HepG2 (cell line): ENCODE measurements around the gene CTRL. TPM values are rescaled to one million over a fixed set of nuclear protein-coding genes. Genes with fewer than 3 reads are reported as not detected.
A peak's percentile ranks its signal among the peaks of the same experiment; 100 is the strongest.

Experiments used
- ETV6 ChIP-seq: sonication (generic); formaldehyde crosslinking; conservative IDR thresholded peaks from 2 replicates; pipeline ENCODE4 v1.4.0; 2020; ENCODE audit warnings: missing genetic modification reagents
- PITX1 ChIP-seq: sonication (generic); formaldehyde crosslinking; IDR thresholded peaks from 2 replicates; pipeline ENCODE4 v1.5.1; 2020; ENCODE audit warnings: mild to moderate bottlenecking, missing genetic modification reagents
- TBL1XR1 ChIP-seq: fragments of 150-350 bp; IDR thresholded peaks from 2 replicates; pipeline ENCODE4 v1.6.1; 2014; ENCODE audit warnings: borderline replicate concordance, low read length; ENCODE audit not compliant: partially characterized antibody
- ZNF331 ChIP-seq: sonication (generic); formaldehyde crosslinking; IDR thresholded peaks from 2 replicates; pipeline ENCODE4 v1.4.0; 2020; ENCODE audit warnings: missing genetic modification reagents
- ZNF460 ChIP-seq: sonication (generic); formaldehyde crosslinking; IDR thresholded peaks from 2 replicates; pipeline ENCODE4 v1.5.1; 2020; ENCODE audit warnings: missing genetic modification reagents, mild to moderate bottlenecking, borderline replicate concordance
- ZNF616 ChIP-seq: sonication (generic); formaldehyde crosslinking; IDR thresholded peaks from 2 replicates; pipeline ENCODE4 v1.5.0; 2020; ENCODE audit warnings: low read depth, mild to moderate bottlenecking, missing genetic modification reagents
- ZNF816 ChIP-seq: sonication (generic); formaldehyde crosslinking; IDR thresholded peaks from 2 replicates; pipeline ENCODE4 v1.8.0; 2022; ENCODE audit warnings: missing genetic modification reagents, mild to moderate bottlenecking, borderline replicate concordance
- polyA plus RNA-seq, 8 experiments: library from polyadenylated mRNA; depleted of rRNA in 3 of 8; stranded (reverse) in 7 of 8; unstranded in 1 of 8; fragments of >200 nt; fragmentation: Illumina TruSeq in 4 of 8; extraction: Trizol in 4 of 8; gene quantifications; 2 replicates each; pipeline versions ENCODE4 v1.2.1 to v1.2.3, GENCODE V29; 2011 to 2016; ENCODE audit warnings: low read depth in 4 of 8, missing spikeins in 1 of 8, mixed read lengths in 1 of 8; ENCODE audit not compliant: insufficient read depth in 1 of 8
- total RNA-seq, 5 experiments: library from RNA; depleted of rRNA; stranded (reverse); fragments of >200 nt; fragmentation: Illumina TruSeq; extraction: Trizol; gene quantifications; 2 replicates each; pipeline ENCODE4 v1.2.3, GENCODE V29; 2016; ENCODE audit warnings: low read depth in 1 of 5
- TF ChIP-seq, protein P1 (sequence below): sonication (generic); formaldehyde crosslinking; IDR thresholded peaks from 2 replicates; pipeline ENCODE4 v1.5.0; 2020; ENCODE audit warnings: missing genetic modification reagents, mild to moderate bottlenecking, borderline replicate concordance
- TF ChIP-seq, protein P2 (sequence below): IDR thresholded peaks from 2 replicates; pipeline ENCODE4 v1.6.1; 2016; ENCODE audit warnings: low read depth, missing genetic modification reagents, missing compliant biosample characterization
- TF ChIP-seq, protein P3 (sequence below): IDR thresholded peaks from 2 replicates; pipeline ENCODE4 v1.6.1; 2016; ENCODE audit warnings: missing biosample characterization, missing genetic modification reagents, low read depth
- TF ChIP-seq, protein P4 (sequence below): sonication (generic); formaldehyde crosslinking; IDR thresholded peaks from 2 replicates; pipeline ENCODE4 v1.5.1; 2020; ENCODE audit warnings: missing genetic modification reagents, mild to moderate bottlenecking, borderline replicate concordance
- TF ChIP-seq, protein P5 (sequence below): sonication (generic); formaldehyde crosslinking; IDR thresholded peaks from 2 replicates; pipeline ENCODE4 v1.9.0; 2021; ENCODE audit warnings: missing genetic modification reagents, borderline replicate concordance

Gene CTRL
- total and polyA plus RNA-seq, 2 of the 13 experiments (the other 11 are each of a cell fraction or from before 2014, with no cell fraction given), result 1.9 to 2.7 TPM

DNA sequence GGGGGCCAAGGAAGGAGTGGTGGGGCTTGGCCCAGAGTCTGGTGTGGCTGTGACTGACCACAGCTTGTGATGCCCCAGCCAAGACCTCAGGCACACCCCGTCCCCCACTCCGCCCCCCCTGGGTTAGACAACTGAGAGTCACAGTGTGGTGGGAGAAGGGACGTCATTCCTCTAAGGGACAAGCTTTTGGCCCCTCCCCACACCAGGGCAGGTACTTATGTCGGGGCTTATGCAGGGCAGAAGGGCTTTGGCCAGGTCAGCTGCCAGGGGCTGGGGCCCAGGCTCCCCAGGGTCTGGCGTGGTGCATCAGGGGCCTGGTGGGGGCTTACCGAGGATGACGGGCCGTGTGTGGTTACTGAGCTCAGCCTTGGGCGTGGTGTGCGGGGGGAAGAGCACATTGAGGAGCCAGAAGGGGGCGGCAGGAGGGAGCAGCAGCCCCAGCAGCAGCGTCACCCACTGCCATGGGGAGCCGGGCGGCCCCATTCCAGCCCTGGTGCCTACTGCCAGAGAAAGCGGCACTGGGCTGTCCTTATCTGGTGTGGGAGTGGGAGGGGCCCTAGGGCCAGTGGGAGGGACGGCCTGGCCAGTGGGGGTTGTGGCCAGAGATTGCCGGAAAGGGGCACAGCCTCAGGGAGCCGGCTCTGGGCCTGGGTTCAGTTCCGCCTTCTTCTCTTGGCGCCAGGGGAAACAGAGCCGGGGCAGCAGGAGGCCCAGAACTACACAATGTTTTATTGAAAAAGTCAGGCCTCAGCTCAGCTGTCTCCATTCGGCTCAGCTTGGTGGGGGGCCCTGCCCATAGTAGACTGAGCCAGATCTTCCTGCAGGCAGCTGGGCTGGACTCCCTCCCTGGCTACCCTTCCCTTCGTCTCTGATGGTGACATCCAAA is 12.2 kb upstream of the CTRL start, which contains the start of gene LCAT (continued):
- TF ChIP-seq, protein P1, sequence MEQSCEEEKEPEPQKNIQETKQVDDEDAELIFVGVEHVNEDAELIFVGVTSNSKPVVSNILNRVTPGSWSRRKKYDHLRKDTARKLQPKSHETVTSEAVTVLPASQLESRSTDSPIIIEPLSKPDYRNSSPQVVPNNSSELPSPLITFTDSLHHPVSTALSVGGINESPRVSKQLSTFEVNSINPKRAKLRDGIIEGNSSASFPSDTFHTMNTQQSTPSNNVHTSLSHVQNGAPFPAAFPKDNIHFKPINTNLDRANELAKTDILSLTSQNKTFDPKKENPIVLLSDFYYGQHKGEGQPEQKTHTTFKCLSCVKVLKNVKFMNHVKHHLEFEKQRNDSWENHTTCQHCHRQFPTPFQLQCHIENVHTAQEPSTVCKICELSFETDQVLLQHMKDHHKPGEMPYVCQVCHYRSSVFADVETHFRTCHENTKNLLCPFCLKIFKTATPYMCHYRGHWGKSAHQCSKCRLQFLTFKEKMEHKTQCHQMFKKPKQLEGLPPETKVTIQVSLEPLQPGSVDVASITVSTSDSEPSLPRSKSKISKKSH, result no peak
- TF ChIP-seq TBL1XR1 (peak; percentile 15), ZNF331 (peak; percentile 79; the same call in 1 of the 2 replicates), ETV6 (CRISPR knock-in tag) (no peak), ZNF816 (CRISPR knock-in tag) (0 out of 2 replicates have a peak, but pooled peaks have one; percentile 3), ZNF460 (no peak; the same call in 1 of the 2 replicates), PITX1 (CRISPR knock-in tag) (0 out of 2 replicates have a peak, but pooled peaks have one; percentile 36), ZNF616 (CRISPR knock-in tag) (peak; percentile 75; the same call in 1 of the 2 replicates)
- TF ChIP-seq, protein P2, sequence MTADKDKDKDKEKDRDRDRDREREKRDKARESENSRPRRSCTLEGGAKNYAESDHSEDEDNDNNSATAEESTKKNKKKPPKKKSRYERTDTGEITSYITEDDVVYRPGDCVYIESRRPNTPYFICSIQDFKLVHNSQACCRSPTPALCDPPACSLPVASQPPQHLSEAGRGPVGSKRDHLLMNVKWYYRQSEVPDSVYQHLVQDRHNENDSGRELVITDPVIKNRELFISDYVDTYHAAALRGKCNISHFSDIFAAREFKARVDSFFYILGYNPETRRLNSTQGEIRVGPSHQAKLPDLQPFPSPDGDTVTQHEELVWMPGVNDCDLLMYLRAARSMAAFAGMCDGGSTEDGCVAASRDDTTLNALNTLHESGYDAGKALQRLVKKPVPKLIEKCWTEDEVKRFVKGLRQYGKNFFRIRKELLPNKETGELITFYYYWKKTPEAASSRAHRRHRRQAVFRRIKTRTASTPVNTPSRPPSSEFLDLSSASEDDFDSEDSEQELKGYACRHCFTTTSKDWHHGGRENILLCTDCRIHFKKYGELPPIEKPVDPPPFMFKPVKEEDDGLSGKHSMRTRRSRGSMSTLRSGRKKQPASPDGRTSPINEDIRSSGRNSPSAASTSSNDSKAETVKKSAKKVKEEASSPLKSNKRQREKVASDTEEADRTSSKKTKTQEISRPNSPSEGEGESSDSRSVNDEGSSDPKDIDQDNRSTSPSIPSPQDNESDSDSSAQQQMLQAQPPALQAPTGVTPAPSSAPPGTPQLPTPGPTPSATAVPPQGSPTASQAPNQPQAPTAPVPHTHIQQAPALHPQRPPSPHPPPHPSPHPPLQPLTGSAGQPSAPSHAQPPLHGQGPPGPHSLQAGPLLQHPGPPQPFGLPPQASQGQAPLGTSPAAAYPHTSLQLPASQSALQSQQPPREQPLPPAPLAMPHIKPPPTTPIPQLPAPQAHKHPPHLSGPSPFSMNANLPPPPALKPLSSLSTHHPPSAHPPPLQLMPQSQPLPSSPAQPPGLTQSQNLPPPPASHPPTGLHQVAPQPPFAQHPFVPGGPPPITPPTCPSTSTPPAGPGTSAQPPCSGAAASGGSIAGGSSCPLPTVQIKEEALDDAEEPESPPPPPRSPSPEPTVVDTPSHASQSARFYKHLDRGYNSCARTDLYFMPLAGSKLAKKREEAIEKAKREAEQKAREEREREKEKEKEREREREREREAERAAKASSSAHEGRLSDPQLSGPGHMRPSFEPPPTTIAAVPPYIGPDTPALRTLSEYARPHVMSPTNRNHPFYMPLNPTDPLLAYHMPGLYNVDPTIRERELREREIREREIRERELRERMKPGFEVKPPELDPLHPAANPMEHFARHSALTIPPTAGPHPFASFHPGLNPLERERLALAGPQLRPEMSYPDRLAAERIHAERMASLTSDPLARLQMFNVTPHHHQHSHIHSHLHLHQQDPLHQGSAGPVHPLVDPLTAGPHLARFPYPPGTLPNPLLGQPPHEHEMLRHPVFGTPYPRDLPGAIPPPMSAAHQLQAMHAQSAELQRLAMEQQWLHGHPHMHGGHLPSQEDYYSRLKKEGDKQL (CRISPR knock-in tag), result no peak
- TF ChIP-seq, protein P3, sequence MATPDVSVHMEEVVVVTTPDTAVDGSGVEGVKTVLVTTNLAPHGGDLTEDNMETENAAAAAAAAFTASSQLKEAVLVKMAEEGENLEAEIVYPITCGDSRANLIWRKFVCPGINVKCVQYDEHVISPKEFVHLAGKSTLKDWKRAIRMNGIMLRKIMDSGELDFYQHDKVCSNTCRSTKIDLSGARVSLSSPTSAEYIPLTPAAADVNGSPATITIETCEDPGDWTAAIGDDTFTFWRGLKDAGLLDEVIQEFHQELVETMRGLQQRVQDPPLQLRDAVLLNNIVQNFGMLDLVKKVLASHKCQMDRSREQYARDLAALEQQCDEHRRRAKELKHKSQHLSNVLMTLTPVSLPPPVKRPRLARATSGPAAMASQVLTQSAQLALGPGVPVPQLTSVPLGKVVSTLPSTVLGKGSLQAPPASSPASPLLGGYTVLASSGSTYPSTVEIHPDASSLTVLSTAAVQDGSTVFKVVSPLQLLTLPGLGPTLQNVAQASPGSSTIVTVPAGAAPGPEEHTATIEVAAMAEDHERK (CRISPR knock-in tag), result 0 out of 2 replicates have a peak, but pooled peaks have one; percentile 38
- TF ChIP-seq, protein P4, sequence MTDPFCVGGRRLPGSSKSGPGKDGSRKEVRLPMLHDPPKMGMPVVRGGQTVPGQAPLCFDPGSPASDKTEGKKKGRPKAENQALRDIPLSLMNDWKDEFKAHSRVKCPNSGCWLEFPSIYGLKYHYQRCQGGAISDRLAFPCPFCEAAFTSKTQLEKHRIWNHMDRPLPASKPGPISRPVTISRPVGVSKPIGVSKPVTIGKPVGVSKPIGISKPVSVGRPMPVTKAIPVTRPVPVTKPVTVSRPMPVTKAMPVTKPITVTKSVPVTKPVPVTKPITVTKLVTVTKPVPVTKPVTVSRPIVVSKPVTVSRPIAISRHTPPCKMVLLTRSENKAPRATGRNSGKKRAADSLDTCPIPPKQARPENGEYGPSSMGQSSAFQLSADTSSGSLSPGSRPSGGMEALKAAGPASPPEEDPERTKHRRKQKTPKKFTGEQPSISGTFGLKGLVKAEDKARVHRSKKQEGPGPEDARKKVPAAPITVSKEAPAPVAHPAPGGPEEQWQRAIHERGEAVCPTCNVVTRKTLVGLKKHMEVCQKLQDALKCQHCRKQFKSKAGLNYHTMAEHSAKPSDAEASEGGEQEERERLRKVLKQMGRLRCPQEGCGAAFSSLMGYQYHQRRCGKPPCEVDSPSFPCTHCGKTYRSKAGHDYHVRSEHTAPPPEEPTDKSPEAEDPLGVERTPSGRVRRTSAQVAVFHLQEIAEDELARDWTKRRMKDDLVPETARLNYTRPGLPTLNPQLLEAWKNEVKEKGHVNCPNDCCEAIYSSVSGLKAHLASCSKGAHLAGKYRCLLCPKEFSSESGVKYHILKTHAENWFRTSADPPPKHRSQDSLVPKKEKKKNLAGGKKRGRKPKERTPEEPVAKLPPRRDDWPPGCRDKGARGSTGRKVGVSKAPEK (CRISPR knock-in tag), result no peak
- TF ChIP-seq, protein P5, sequence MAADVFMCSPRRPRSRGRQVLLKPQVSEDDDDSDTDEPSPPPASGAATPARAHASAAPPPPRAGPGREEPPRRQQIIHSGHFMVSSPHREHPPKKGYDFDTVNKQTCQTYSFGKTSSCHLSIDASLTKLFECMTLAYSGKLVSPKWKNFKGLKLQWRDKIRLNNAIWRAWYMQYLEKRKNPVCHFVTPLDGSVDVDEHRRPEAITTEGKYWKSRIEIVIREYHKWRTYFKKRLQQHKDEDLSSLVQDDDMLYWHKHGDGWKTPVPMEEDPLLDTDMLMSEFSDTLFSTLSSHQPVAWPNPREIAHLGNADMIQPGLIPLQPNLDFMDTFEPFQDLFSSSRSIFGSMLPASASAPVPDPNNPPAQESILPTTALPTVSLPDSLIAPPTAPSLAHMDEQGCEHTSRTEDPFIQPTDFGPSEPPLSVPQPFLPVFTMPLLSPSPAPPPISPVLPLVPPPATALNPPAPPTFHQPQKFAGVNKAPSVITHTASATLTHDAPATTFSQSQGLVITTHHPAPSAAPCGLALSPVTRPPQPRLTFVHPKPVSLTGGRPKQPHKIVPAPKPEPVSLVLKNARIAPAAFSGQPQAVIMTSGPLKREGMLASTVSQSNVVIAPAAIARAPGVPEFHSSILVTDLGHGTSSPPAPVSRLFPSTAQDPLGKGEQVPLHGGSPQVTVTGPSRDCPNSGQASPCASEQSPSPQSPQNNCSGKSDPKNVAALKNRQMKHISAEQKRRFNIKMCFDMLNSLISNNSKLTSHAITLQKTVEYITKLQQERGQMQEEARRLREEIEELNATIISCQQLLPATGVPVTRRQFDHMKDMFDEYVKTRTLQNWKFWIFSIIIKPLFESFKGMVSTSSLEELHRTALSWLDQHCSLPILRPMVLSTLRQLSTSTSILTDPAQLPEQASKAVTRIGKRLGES, result no peak
